IMR-90 (cell line): ENCODE measurements around the gene ISOC2. TPM values are rescaled to one million over a fixed set of nuclear protein-coding genes. Genes with fewer than 3 reads are reported as not detected.

Source experiments
- ATAC-seq: fragments of 200-7000 bp; cut with Tn5 transposase; 2 replicates; pipeline ENCODE4 v1.9.1; 2020; ENCODE audit warnings: low read depth, mild to moderate bottlenecking, moderate library complexity
- BruUV-seq: library from RNA; stranded (reverse); fragments of 400-500 nt; replicated peaks from 2 replicates; lab custom pipeline; 2021; lab: Mats Ljungman, UMichigan
- CTCF ChIA-PET: fragments of 300-600 bp; formaldehyde crosslinking; extraction: SDS; loops from one replicate; lab custom pipeline; 2021; ENCODE audit warnings: antibody characterized with exemption; lab: Yijun Ruan, JAX
- POLR2A ChIA-PET: fragments of 300-600 bp; sonication (Branson Sonifier 250); formaldehyde crosslinking; loops from one replicate; lab custom pipeline; 2022; ENCODE audit warnings: antibody characterized with exemption; ENCODE audit not compliant: unreplicated experiment; lab: Charles Lee
- DNase-seq: peaks from one replicate; pipeline ENCODE4 v3.0.0; 2013
- H2AFZ ChIP-seq: replicated peaks from 2 replicates; pipeline ENCODE3; 2013; ENCODE audit warnings: low read length, mild to moderate bottlenecking; ENCODE audit not compliant: poor library complexity
- H2AK5ac ChIP-seq: 2 replicates; pipeline ENCODE4 v1.6.1; 2013; ENCODE audit warnings: low read depth, low read length, inconsistent platforms
- H2AK9ac ChIP-seq: replicated peaks from 2 replicates; pipeline ENCODE3; 2013; ENCODE audit warnings: mild to moderate bottlenecking, low read depth, low read length, moderate library complexity; ENCODE audit not compliant: poor library complexity
- H2BK120ac ChIP-seq: 2 replicates; pipeline ENCODE4 v1.6.1; 2013; ENCODE audit warnings: low read depth, low read length, inconsistent platforms
- H2BK15ac ChIP-seq: 3 replicates; pipeline ENCODE4 v1.6.1; 2013; ENCODE audit warnings: low read depth, low read length, inconsistent platforms
- H2BK20ac ChIP-seq: 2 replicates; pipeline ENCODE4 v1.6.1; 2013; ENCODE audit warnings: low read depth, mild to moderate bottlenecking, inconsistent platforms, low read length, moderate library complexity
- H2BK5ac ChIP-seq: 2 replicates; pipeline ENCODE4 v1.6.1; 2013; ENCODE audit warnings: mild to moderate bottlenecking, low read depth, low read length, inconsistent platforms; ENCODE audit not compliant: poor library complexity, severe bottlenecking
- H3K14ac ChIP-seq: replicated peaks from 2 replicates; pipeline ENCODE4 v1.6.1; 2013; ENCODE audit warnings: low read depth, low read length, inconsistent platforms
- H3K18ac ChIP-seq: 2 replicates; pipeline ENCODE4 v1.6.1; 2013; ENCODE audit warnings: low read depth, low read length, control low read depth
- H3K23ac ChIP-seq: 2 replicates; pipeline ENCODE4 v1.6.1; 2013; ENCODE audit warnings: low read depth, low read length, inconsistent platforms
- H3K27ac ChIP-seq: 2 replicates; pipeline ENCODE4 v1.5.1; 2013; ENCODE audit warnings: mild to moderate bottlenecking, control low read depth, low read length; ENCODE audit not compliant: insufficient read depth
- H3K27me3 ChIP-seq: 2 replicates; pipeline ENCODE4 v1.6.1; 2013; ENCODE audit warnings: low read length; ENCODE audit not compliant: control insufficient read depth, insufficient read depth
- H3K36me3 ChIP-seq: 2 replicates; pipeline ENCODE4 v1.6.1; 2013; ENCODE audit warnings: low read length, mixed read lengths; ENCODE audit not compliant: control insufficient read depth, insufficient read depth
- H3K4ac ChIP-seq: 2 replicates; pipeline ENCODE4 v1.6.1; 2013; ENCODE audit warnings: low read depth, low read length, inconsistent platforms
- H3K4me1 ChIP-seq: 2 replicates; pipeline ENCODE4 v1.6.1; 2013; ENCODE audit warnings: low read length, mixed read lengths; ENCODE audit not compliant: control insufficient read depth, insufficient read depth
- H3K4me2 ChIP-seq: 2 replicates; pipeline ENCODE4 v1.6.1; 2013; ENCODE audit warnings: low read depth, mild to moderate bottlenecking, control low read depth, low read length, moderate library complexity
- H3K4me3 ChIP-seq: 2 replicates; pipeline ENCODE4 v1.5.1; 2013; ENCODE audit warnings: low read depth, mild to moderate bottlenecking, control low read depth, low read length, moderate library complexity; ENCODE audit not compliant: insufficient read depth
- H3K56ac ChIP-seq: 2 replicates; pipeline ENCODE4 v1.6.1; 2013; ENCODE audit warnings: low read length, inconsistent platforms; ENCODE audit not compliant: insufficient read depth; ENCODE audit errors: extremely low read depth
- H3K79me1 ChIP-seq, 2 experiments: 2 replicates each; pipeline ENCODE4 v1.6.1; 2013; ENCODE audit warnings: low read length in 2 of 2, inconsistent platforms in 1 of 2, low read depth in 1 of 2
- H3K9ac ChIP-seq: 2 replicates; pipeline ENCODE4 v1.6.1; 2013; ENCODE audit warnings: low read depth, low read length, control low read depth
- H3K9me1 ChIP-seq: 2 replicates; pipeline ENCODE4 v1.6.1; 2013; ENCODE audit warnings: low read length, inconsistent platforms; ENCODE audit not compliant: insufficient read depth
- H3K9me3 ChIP-seq: 2 replicates; pipeline ENCODE4 v1.6.1; 2013; ENCODE audit warnings: low read length; ENCODE audit not compliant: control insufficient read depth, insufficient read depth
- H4K20me1 ChIP-seq: 2 replicates; pipeline ENCODE4 v1.6.1; 2013; ENCODE audit warnings: low read length, inconsistent platforms; ENCODE audit not compliant: insufficient read depth
- H4K5ac ChIP-seq: 2 replicates; pipeline ENCODE4 v1.6.1; 2013; ENCODE audit warnings: mild to moderate bottlenecking, low read depth, low read length, control low read depth
- H4K8ac ChIP-seq, 2 experiments: 2 replicates each; pipeline ENCODE4 v1.6.1; 2013; ENCODE audit warnings: low read depth in 2 of 2, low read length in 2 of 2, control low read depth in 1 of 2, inconsistent platforms in 1 of 2
- H4K91ac ChIP-seq: 2 replicates; pipeline ENCODE4 v1.6.1; 2013; ENCODE audit warnings: low read depth, low read length, inconsistent platforms; ENCODE audit not compliant: insufficient read depth
- BHLHE40 ChIP-seq: fragments of 150-350 bp; IDR thresholded peaks from 2 replicates; pipeline ENCODE4 v1.6.1; 2016; ENCODE audit warnings: mild to moderate bottlenecking, low read depth, low read length
- CEBPB ChIP-seq: IDR thresholded peaks from 2 replicates; pipeline ENCODE4 v1.6.1; 2012; ENCODE audit warnings: low read depth, low read length, improper control_type of control experiment
- CHD1 ChIP-seq: IDR thresholded peaks from 2 replicates; pipeline ENCODE4 v1.6.1; 2012; ENCODE audit warnings: low read depth, low read length, improper control_type of control experiment
- CTCF ChIP-seq: conservative IDR thresholded peaks from 2 replicates; pipeline ENCODE4 v1.5.1; 2012; ENCODE audit warnings: mild to moderate bottlenecking, low read depth, low read length, improper control_type of control experiment
- ELK1 ChIP-seq: fragments of 150-350 bp; IDR thresholded peaks from 2 replicates; pipeline ENCODE4 v1.6.1; 2016; ENCODE audit warnings: low read depth, mild to moderate bottlenecking, low read length, moderate library complexity, borderline replicate concordance
- FOS ChIP-seq: fragments of 150-350 bp; IDR thresholded peaks from 2 replicates; pipeline ENCODE4 v1.6.1; 2016; ENCODE audit warnings: low read depth, low read length
- MAFK ChIP-seq: IDR thresholded peaks from 2 replicates; pipeline ENCODE4 v1.6.1; 2012; ENCODE audit warnings: low read depth, low read length, improper control_type of control experiment
- MAZ ChIP-seq: IDR thresholded peaks from 2 replicates; pipeline ENCODE4 v1.6.1; 2012; ENCODE audit warnings: low read depth, mild to moderate bottlenecking, low read length, improper control_type of control experiment, moderate library complexity, borderline replicate concordance
- MXI1 ChIP-seq: IDR thresholded peaks from 2 replicates; pipeline ENCODE4 v1.6.1; 2012; ENCODE audit warnings: low read depth, mild to moderate bottlenecking, low read length, moderate library complexity, borderline replicate concordance
- NFE2L2 ChIP-seq: fragments of 150-350 bp; IDR thresholded peaks from 2 replicates; pipeline ENCODE4 v1.6.1; 2016; ENCODE audit warnings: low read depth, mild to moderate bottlenecking, low read length
- POLR2A ChIP-seq: IDR thresholded peaks from 2 replicates; pipeline ENCODE4 v1.6.1; 2012; ENCODE audit warnings: mild to moderate bottlenecking, low read depth, low read length
- RAD21 ChIP-seq: IDR thresholded peaks from 2 replicates; pipeline ENCODE4 v1.6.1; 2012; ENCODE audit warnings: low read length, improper control_type of control experiment
- RCOR1 ChIP-seq: IDR thresholded peaks from 2 replicates; pipeline ENCODE4 v1.6.1; 2012; ENCODE audit warnings: mild to moderate bottlenecking, low read length, improper control_type of control experiment; ENCODE audit not compliant: insufficient replicate concordance
- RFX5 ChIP-seq: IDR thresholded peaks from 2 replicates; pipeline ENCODE4 v1.8.0; 2012; ENCODE audit warnings: low read depth, mild to moderate bottlenecking, low read length, moderate library complexity
- SMC3 ChIP-seq: fragments of 150-350 bp; IDR thresholded peaks from 2 replicates; pipeline ENCODE4 v1.6.1; 2016; ENCODE audit warnings: low read depth, mild to moderate bottlenecking, antibody characterized with exemption, low read length, moderate library complexity
- USF2 ChIP-seq: fragments of 150-350 bp; IDR thresholded peaks from 2 replicates; pipeline ENCODE4 v1.6.1; 2017; ENCODE audit warnings: mild to moderate bottlenecking, antibody characterized with exemption, low read length, low read depth
- WGBS, 2 experiments: methylation state at CpG; one replicate each; pipeline versions ENCODE4 v1.1.5 to v1.1.7; 2013; ENCODE audit warnings: missing lambda C conversion rate in 2 of 2; ENCODE audit not compliant: insufficient read length in 1 of 2; ENCODE audit errors: extremely low coverage in 2 of 2; 5-methylcytosine and 5-hydroxymethylcytosine counted together
- dilution Hi-C: fragments of 300-500 bp; cut with HindIII; formaldehyde crosslinking; loops from one replicate; pipeline ENCODE4 v1.14.3; 2018; ENCODE audit warnings: low sequenced_read_pairs; ENCODE audit not compliant: unreplicated experiment
- in situ Hi-C: fragments of 300-500 bp; cut with MboI; formaldehyde crosslinking; loops from 3 replicates; pipeline ENCODE4 v1.14.3; 2019; ENCODE audit warnings: low sequenced_read_pairs, inconsistent platforms, mixed read lengths
- intact Hi-C: fragments of 100-400 bp; cut with micrococcal nuclease; formaldehyde crosslinking; loops from 2 replicates; pipeline ENCODE4 v1.10.0; 2022
- polyA plus RNA-seq, 3 experiments: library from polyadenylated mRNA; depleted of rRNA; stranded (reverse); fragments of >200 nt; gene quantifications; 2 replicates each; pipeline ENCODE4 v1.2.3, GENCODE V29; 2012; ENCODE audit warnings: low replicate concordance in 1 of 3
- total RNA-seq: library from RNA; depleted of rRNA; stranded (reverse); fragments of >200 nt; gene quantifications from 2 replicates; pipeline ENCODE4 v1.2.3, GENCODE V29; 2012

Gene ISOC2
- total and polyA plus RNA-seq, 2 of the 4 experiments (the other 2 are of a cell fraction): 56.1 to 82.1 TPM

GRCh38 chr19:55446060-55446459, 15.4 kb downstream of the ISOC2 start:
- intact Hi-C loops (no loop called here), in situ Hi-C loops (no loop called here), dilution Hi-C loops (no loop called here)
- no peak overlapping the region for H2AFZ ChIP-seq
- H4K5ac ChIP-seq: no peak overlapping the region
- no peak overlapping the region for H3K4me3 ChIP-seq
- no peak overlapping the region for H3K4me2 ChIP-seq
- ATAC-seq (no peak), DNase-seq (no peak)
- TF ChIP-seq MXI1: no peak
- no peak for TF ChIP-seq RCOR1
- no peak for TF ChIP-seq ELK1
- no peak for TF ChIP-seq USF2
- no peak for TF ChIP-seq CTCF
- no peak for TF ChIP-seq MAZ
- no peak for TF ChIP-seq RAD21
- no peak for TF ChIP-seq BHLHE40
- no peak for TF ChIP-seq POLR2A
- no peak for TF ChIP-seq MAFK
- no peak for TF ChIP-seq CHD1
- TF ChIP-seq CEBPB: no peak
- no peak for TF ChIP-seq FOS
- TF ChIP-seq RFX5: no peak
- TF ChIP-seq SMC3: no peak
- TF ChIP-seq NFE2L2: no peak
- H3K14ac ChIP-seq: no peak overlapping the region
- H3K56ac ChIP-seq: no peak overlapping the region
- no TSS peak for BruUV-seq
- no peaks in the 10 kb centered on the region for H3K79me1 ChIP-seq
- no peak overlapping the region for H2AK5ac ChIP-seq
- no peak overlapping the region for H4K8ac ChIP-seq
- H3K27me3 ChIP-seq: peaks cover 66% of the 10 kb centered on the region
- ChIA-PET CTCF (no interaction called here), POLR2A (no interaction called here)
- H3K9me3 ChIP-seq: no peaks in the 10 kb centered on the region
- no peak overlapping the region for H2BK5ac ChIP-seq
- H3K4me1 ChIP-seq: no peaks in the 10 kb centered on the region
- H3K9me1 ChIP-seq: no peaks in the 10 kb centered on the region
- H4K20me1 ChIP-seq: peaks cover 8% of the 10 kb centered on the region; the same call in 1 of the 2 replicates
- H2BK15ac ChIP-seq: no peak overlapping the region
- no peak overlapping the region for H3K23ac ChIP-seq
- H3K9ac ChIP-seq: no peak overlapping the region
- H4K91ac ChIP-seq: no peak overlapping the region
- no peak overlapping the region for H3K27ac ChIP-seq
- H2BK20ac ChIP-seq: no peak overlapping the region
- no peak overlapping the region for H2BK120ac ChIP-seq
- H3K18ac ChIP-seq: no peak overlapping the region
- no CpG with 5 or more reads among the region's 8 CpGs for WGBS, 2 experiments
- no peak overlapping the region for H3K4ac ChIP-seq
- no peaks in the 10 kb centered on the region for H3K36me3 ChIP-seq
- no peak overlapping the region for H2AK9ac ChIP-seq
